WTC11 (cell line): ENCODE results near the gene LPCAT1. TPM values are rescaled to one million over a fixed set of nuclear protein-coding genes. Genes with fewer than 3 reads are reported as not detected.

Experiments
- ATAC-seq: fragments of 200-7000 bp; cut with Tn5 transposase; 2 replicates; pipeline ENCODE4 v1.10.0; 2021; ENCODE audit warnings: mild to moderate bottlenecking, moderate library complexity
- CTCF ChIA-PET: fragments of 300-600 bp; sonication (Branson Sonifier 250); formaldehyde crosslinking; loops from one replicate; lab custom pipeline; 2021; ENCODE audit warnings: antibody characterized with exemption; lab: Charles Lee
- POLR2A ChIA-PET: fragments of 350-600 bp; sonication (Branson Sonifier 250); formaldehyde crosslinking; loops from one replicate; lab custom pipeline; 2021; ENCODE audit warnings: antibody characterized with exemption; lab: Charles Lee
- DNase-seq: peaks from one replicate; pipeline ENCODE4 v3.0.0; 2021; ENCODE audit warnings: low spot score
- H3K27ac Mint-ChIP-seq: 2 replicates; pipeline ENCODE4 v1.8.0; 2021; ENCODE audit warnings: mixed read lengths
- H3K27me3 Mint-ChIP-seq: 2 replicates; pipeline ENCODE4 v1.8.0; 2021; ENCODE audit warnings: low read depth, mild to moderate bottlenecking, moderate library complexity, mixed read lengths
- H3K36me3 Mint-ChIP-seq: 2 replicates; pipeline ENCODE4 v1.8.0; 2021; ENCODE audit warnings: mixed read lengths
- H3K4me1 Mint-ChIP-seq: 2 replicates; pipeline ENCODE4 v1.8.0; 2022; ENCODE audit warnings: mixed read lengths
- H3K4me3 Mint-ChIP-seq: 2 replicates; pipeline ENCODE4 v1.8.0; 2021; ENCODE audit warnings: mild to moderate bottlenecking, moderate library complexity, mixed read lengths
- H3K9me3 Mint-ChIP-seq: 2 replicates; pipeline ENCODE4 v1.8.0; 2021; ENCODE audit warnings: mixed read lengths
- AR ChIP-seq: fragments of 250-450 bp; sonication (Bioruptor Pico); IDR thresholded peaks from 2 replicates; pipeline ENCODE4 v1.9.0; 2021; ENCODE audit warnings: mild to moderate bottlenecking
- EMX1 ChIP-seq: fragments of 250-450 bp; sonication (Bioruptor Pico); IDR thresholded peaks from 2 replicates; pipeline ENCODE4 v1.8.0; 2021; ENCODE audit warnings: mild to moderate bottlenecking
- ESRRA ChIP-seq: sonication (generic); formaldehyde crosslinking; IDR thresholded peaks from 2 replicates; pipeline ENCODE4 v1.8.1; 2022; ENCODE audit warnings: mild to moderate bottlenecking, missing genetic modification reagents, borderline replicate concordance
- JUN ChIP-seq: sonication (generic); formaldehyde crosslinking; IDR thresholded peaks from 2 replicates; pipeline ENCODE4 v1.8.0; 2023; ENCODE audit warnings: mild to moderate bottlenecking, missing genetic modification reagents
- MYBL2 ChIP-seq: sonication (generic); formaldehyde crosslinking; IDR thresholded peaks from 2 replicates; pipeline ENCODE4 v1.8.1; 2023; ENCODE audit warnings: mild to moderate bottlenecking, moderate library complexity, missing genetic modification reagents
- PRDM15 ChIP-seq: sonication (generic); formaldehyde crosslinking; IDR thresholded peaks from 2 replicates; pipeline ENCODE4 v1.8.0; 2022; ENCODE audit warnings: missing genetic modification reagents
- PREB ChIP-seq: sonication (generic); formaldehyde crosslinking; IDR thresholded peaks from 2 replicates; pipeline ENCODE4 v1.8.1; 2022; ENCODE audit warnings: mild to moderate bottlenecking, missing genetic modification reagents, moderate library complexity, borderline replicate concordance
- RELA ChIP-seq: sonication (generic); formaldehyde crosslinking; IDR thresholded peaks from 2 replicates; pipeline ENCODE4 v1.8.1; 2022; ENCODE audit warnings: missing genetic modification reagents, mild to moderate bottlenecking, borderline replicate concordance
- SMAD3 ChIP-seq: sonication (generic); formaldehyde crosslinking; IDR thresholded peaks from 2 replicates; pipeline ENCODE4 v1.8.0; 2022; ENCODE audit warnings: missing genetic modification reagents, mild to moderate bottlenecking, borderline replicate concordance
- SMAD4 ChIP-seq: sonication (generic); formaldehyde crosslinking; IDR thresholded peaks from 2 replicates; pipeline ENCODE4 v1.8.0; 2022; ENCODE audit warnings: mild to moderate bottlenecking, missing genetic modification reagents
- SOX15 ChIP-seq: fragments of 250-450 bp; sonication (Bioruptor Pico); IDR thresholded peaks from 2 replicates; pipeline ENCODE4 v1.9.0; 2021; ENCODE audit warnings: mild to moderate bottlenecking
- TP53 ChIP-seq: sonication (generic); formaldehyde crosslinking; IDR thresholded peaks from 2 replicates; pipeline ENCODE4 v1.8.1; 2023; ENCODE audit warnings: mild to moderate bottlenecking, missing genetic modification reagents
- ZNF219 ChIP-seq: sonication (generic); formaldehyde crosslinking; IDR thresholded peaks from 2 replicates; pipeline ENCODE4 v1.8.0; 2023; ENCODE audit warnings: missing genetic modification reagents, mild to moderate bottlenecking, borderline replicate concordance
- ZNF317 ChIP-seq: sonication (generic); formaldehyde crosslinking; IDR thresholded peaks from 2 replicates; pipeline ENCODE4 v1.8.1; 2023; ENCODE audit warnings: low read depth, mild to moderate bottlenecking, moderate library complexity, missing genetic modification reagents, borderline replicate concordance
- ZSCAN18 ChIP-seq: fragments of 250-450 bp; sonication (Bioruptor Pico); IDR thresholded peaks from 2 replicates; pipeline ENCODE4 v2.1.2; 2022; ENCODE audit warnings: mild to moderate bottlenecking, moderate library complexity
- total RNA-seq: library from RNA; stranded (reverse); gene quantifications from 3 replicates; pipeline ENCODE4 v1.2.3, GENCODE V29; 2021
- TF ChIP-seq, protein P1 (sequence below): sonication (generic); formaldehyde crosslinking; IDR thresholded peaks from 2 replicates; pipeline ENCODE4 v1.8.1; 2022; ENCODE audit warnings: mild to moderate bottlenecking, moderate library complexity, missing genetic modification reagents
- TF ChIP-seq, protein P2 (sequence below): sonication (generic); formaldehyde crosslinking; IDR thresholded peaks from 2 replicates; pipeline ENCODE4 v1.8.0; 2022; ENCODE audit warnings: mild to moderate bottlenecking, missing genetic modification reagents

LPCAT1 gene
- total RNA-seq, 1 experiment from 2014 or later: 206 TPM

- Mint-ChIP-seq H3K36me3 (peaks cover 74% of the 10 kb centered on the region), H3K27me3 (no peaks in the 10 kb centered on the region), H3K9me3 (no peaks in the 10 kb centered on the region), H3K4me1 (0 out of 2 replicates have a peak, but pooled peaks cover 2% of the 10 kb centered on the region), H3K27ac (no peak overlapping the region), H3K4me3 (no peak overlapping the region)
- ATAC-seq (no peak), DNase-seq (no peak)
- TF ChIP-seq PREB (CRISPR knock-in tag) (no peak), MYBL2 (CRISPR knock-in tag) (no peak), SMAD4 (CRISPR knock-in tag) (no peak), EMX1 (CRISPR knock-in tag) (no peak), ZNF317 (CRISPR knock-in tag) (no peak), SOX15 (no peak), ZSCAN18 (CRISPR knock-in tag) (no peak), RELA (CRISPR knock-in tag) (no peak), TP53 (CRISPR knock-in tag) (no peak), JUN (CRISPR knock-in tag) (no peak), SMAD3 (CRISPR knock-in tag) (no peak)
- TF ChIP-seq, protein P1, sequence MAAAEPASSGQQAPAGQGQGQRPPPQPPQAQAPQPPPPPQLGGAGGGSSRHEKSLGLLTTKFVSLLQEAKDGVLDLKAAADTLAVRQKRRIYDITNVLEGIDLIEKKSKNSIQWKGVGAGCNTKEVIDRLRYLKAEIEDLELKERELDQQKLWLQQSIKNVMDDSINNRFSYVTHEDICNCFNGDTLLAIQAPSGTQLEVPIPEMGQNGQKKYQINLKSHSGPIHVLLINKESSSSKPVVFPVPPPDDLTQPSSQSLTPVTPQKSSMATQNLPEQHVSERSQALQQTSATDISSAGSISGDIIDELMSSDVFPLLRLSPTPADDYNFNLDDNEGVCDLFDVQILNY (CRISPR knock-in tag): no peak
- TF ChIP-seq, protein P2, sequence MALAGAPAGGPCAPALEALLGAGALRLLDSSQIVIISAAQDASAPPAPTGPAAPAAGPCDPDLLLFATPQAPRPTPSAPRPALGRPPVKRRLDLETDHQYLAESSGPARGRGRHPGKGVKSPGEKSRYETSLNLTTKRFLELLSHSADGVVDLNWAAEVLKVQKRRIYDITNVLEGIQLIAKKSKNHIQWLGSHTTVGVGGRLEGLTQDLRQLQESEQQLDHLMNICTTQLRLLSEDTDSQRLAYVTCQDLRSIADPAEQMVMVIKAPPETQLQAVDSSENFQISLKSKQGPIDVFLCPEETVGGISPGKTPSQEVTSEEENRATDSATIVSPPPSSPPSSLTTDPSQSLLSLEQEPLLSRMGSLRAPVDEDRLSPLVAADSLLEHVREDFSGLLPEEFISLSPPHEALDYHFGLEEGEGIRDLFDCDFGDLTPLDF (CRISPR knock-in tag): no peak
- ChIA-PET CTCF (interaction anchor here (1.1 kb wide), 1 partner anchor 168 kb away, joined by 3 read pairs; no protein-coding TSS in a partner anchor), POLR2A (no interaction called here)
These were observed 48.8 kb downstream of the LPCAT1 start for GRCh38 chr5:1474866-1475543.

DNA sequence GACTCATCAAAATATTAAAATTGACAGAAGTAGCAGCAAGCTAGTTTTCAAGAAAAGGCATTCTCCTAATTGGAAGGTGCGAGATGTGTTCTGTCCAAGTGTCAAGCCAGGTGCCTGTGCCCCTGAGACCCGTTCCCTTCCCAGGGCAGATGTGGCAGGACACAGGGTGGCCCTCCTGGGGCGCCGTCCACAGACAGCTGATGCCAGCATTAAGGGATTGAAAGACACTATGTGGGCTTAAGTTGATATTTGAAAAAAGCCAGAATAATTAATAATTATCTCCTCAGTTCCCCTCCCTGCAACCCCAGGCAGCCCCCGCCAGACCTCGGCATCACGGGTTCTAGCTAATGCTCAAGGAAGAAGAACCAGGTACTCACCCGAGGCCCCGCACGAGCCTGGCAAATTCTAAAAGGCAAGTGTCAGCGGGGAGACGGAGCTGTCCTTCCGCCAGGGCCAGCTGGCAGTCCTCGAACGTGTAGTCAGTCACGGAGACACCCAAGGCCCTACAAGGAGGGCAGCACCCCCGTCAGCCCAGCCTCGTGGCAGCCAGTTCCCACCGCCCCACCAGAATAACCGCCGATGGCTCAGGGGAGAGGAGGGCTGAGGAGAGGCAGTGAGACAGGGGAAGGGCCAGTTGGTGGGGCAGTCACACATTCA lies 49.4 kb downstream of the LPCAT1 start:
- Mint-ChIP-seq H3K9me3 (no peaks in the 10 kb centered on the region), H3K27me3 (no peaks in the 10 kb centered on the region), H3K4me3 (no peak overlapping the region), H3K27ac (no peak overlapping the region), H3K4me1 (no peaks in the 10 kb centered on the region), H3K36me3 (peaks cover 72% of the 10 kb centered on the region)
- ChIA-PET POLR2A (no interaction called here), CTCF (interaction anchor here (1.1 kb wide), 1 partner anchor 169 kb away, joined by 3 read pairs; no protein-coding TSS in a partner anchor)
- DNase-seq (no peak), ATAC-seq (no peak)
- TF ChIP-seq PRDM15 (CRISPR knock-in tag): no peak
- no peak for TF ChIP-seq ZNF317 (CRISPR knock-in tag)
- TF ChIP-seq AR (CRISPR knock-in tag): no peak
- no peak for TF ChIP-seq ZNF219 (CRISPR knock-in tag)
- no peak for TF ChIP-seq ESRRA (CRISPR knock-in tag)
- TF ChIP-seq, protein P2 (CRISPR knock-in tag): no peak
